SK-N-MC (cell line): ENCODE measurements around the gene SPTB.
"Not testable (repeated sequence)": the region's sequence is repeated elsewhere in the genome, so short reads cannot be mapped to it uniquely, and the experiment has no call there.

Source experiments
- DNase-seq: peaks from one replicate; pipeline ENCODE4 v3.0.0-alpha.2; 2011; ENCODE audit warnings: low read depth, low spot score
- H3K27ac ChIP-seq: fragments of 200-600 bp; sonication (generic); 2 replicates; pipeline ENCODE4 v1.5.1; 2016; ENCODE audit warnings: mixed run types
- H3K36me3 ChIP-seq: fragments of 200-600 bp; sonication (generic); 2 replicates; pipeline ENCODE4 v1.6.1; 2017; ENCODE audit warnings: antibody characterized with exemption, low read length, mixed read lengths; ENCODE audit not compliant: insufficient read depth
- H3K4me3 ChIP-seq: fragments of 200-600 bp; sonication (generic); 2 replicates; pipeline ENCODE4 v1.5.1; 2016
- H3K9ac ChIP-seq: fragments of 200-600 bp; sonication (generic); 2 replicates; pipeline ENCODE4 v1.8.0; 2017; ENCODE audit warnings: mixed run types, mixed read lengths; ENCODE audit not compliant: insufficient read length
- H3K9me3 ChIP-seq: fragments of 200-600 bp; sonication (generic); 2 replicates; pipeline ENCODE4 v1.6.1; 2017; ENCODE audit warnings: low read depth, mild to moderate bottlenecking, antibody characterized with exemption, low read length, moderate library complexity, mixed read lengths
- EZH2 ChIP-seq: fragments of 200-600 bp; sonication (generic); IDR thresholded peaks from one replicate; pipeline ENCODE4 v1.6.1; 2017; ENCODE audit warnings: antibody characterized with exemption
- FOXP2 ChIP-seq: optimal IDR thresholded peaks from 2 replicates; pipeline ENCODE3; 2011; ENCODE audit warnings: mild to moderate bottlenecking, moderate library complexity; ENCODE audit not compliant: insufficient read depth; ENCODE audit errors: extremely low read length, control extremely low read depth
- POLR2AphosphoS5 ChIP-seq: IDR thresholded peaks from 2 replicates; pipeline ENCODE4 v1.6.1; 2012; ENCODE audit warnings: mild to moderate bottlenecking, low read depth, low read length, borderline replicate concordance

SPTB gene

DNA sequence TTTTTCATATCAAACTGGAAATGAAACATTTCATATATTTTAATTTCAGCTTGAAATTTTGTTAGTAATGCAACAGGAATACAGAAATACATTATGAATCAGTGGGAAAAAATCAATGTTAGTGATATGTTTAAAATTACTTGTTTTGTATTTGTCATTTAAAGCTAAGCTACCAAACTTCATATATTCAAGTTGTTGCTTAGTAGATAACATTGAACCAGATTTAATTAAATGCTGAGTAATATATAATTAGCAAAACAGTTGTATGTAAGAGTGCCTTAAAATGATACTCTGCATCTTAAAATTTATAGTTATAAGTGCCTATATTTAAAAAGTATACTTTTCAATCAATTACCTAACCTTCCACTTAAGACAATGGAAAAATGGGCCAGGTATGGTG, 39.5 kb upstream of the SPTB start:
- H3K9me3 ChIP-seq, result no peaks in the 10 kb centered on the region
- H3K4me3 ChIP-seq, result no peak overlapping the region
- no peak overlapping the region for H3K9ac ChIP-seq
- H3K36me3 ChIP-seq, result peaks cover 6% of the 10 kb centered on the region
- no peak overlapping the region for H3K27ac ChIP-seq
- TF ChIP-seq POLR2AphosphoS5, result no peak
- TF ChIP-seq FOXP2, result no peak
- DNase-seq, result no peak

- DNase-seq, result no peak
- no peak overlapping the region for H3K4me3 ChIP-seq
- no peaks in the 10 kb centered on the region for H3K36me3 ChIP-seq
- H3K27ac ChIP-seq, result no peak overlapping the region
- no peaks in the 10 kb centered on the region for H3K9me3 ChIP-seq
- TF ChIP-seq EZH2 (no peak), POLR2AphosphoS5 (no peak), FOXP2 (no peak)
- H3K9ac ChIP-seq, result no peak overlapping the region
Measured at GRCh38 chr14:64918216-64918615, 38.5 kb upstream of the SPTB start.

DNA sequence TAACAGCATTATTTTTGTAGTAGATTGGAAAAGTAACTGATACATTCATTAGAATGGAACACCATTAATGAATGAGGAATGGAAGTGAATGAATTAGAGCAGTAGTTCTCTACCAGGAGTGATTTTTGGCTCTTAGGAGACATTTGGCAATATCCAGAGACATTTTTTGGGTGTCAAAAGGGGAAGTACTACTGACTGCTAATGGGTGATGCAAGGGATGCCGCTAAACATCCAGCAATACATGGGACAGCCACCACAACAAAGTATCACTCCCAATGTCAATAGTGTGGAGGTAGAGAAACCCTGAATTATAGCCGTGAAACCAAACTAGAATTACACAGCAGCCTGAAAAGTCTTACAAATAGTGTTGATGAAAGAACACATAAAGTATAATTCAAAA, 36.1 kb upstream of the SPTB start:
- H3K9me3 ChIP-seq, result no peaks in the 10 kb centered on the region
- no peak overlapping the region for H3K27ac ChIP-seq
- DNase-seq, result no peak
- TF ChIP-seq EZH2 (no peak), POLR2AphosphoS5 (no peak), FOXP2 (no peak)
- H3K4me3 ChIP-seq, result peak overlapping the region; percentile 99
- H3K9ac ChIP-seq, result no peak overlapping the region
- H3K36me3 ChIP-seq, result no peaks in the 10 kb centered on the region

- DNase-seq, result no peak
- Histone ChIP-seq H3K9me3 (no peaks in the 10 kb centered on the region), H3K36me3 (no peaks in the 10 kb centered on the region), H3K9ac (peak overlapping the region; percentile 99), H3K4me3 (peak overlapping the region; percentile 99), H3K27ac (peak overlapping the region; percentile 79; the same call in 1 of the 2 replicates)
- TF ChIP-seq FOXP2, result no peak
- no peak for TF ChIP-seq EZH2
- TF ChIP-seq POLR2AphosphoS5, result no peak
Measured at GRCh38 chr14:64915029-64915424, 35.3 kb upstream of the SPTB start.

GRCh38 chr14:64914237-64915028, 34.7 kb upstream of the SPTB start, which contains the start of gene CHURC1:
Gene CHURC1 (plus strand): TSS chr14:64914455. CDS start chr14:64914496, 41 bp downstream.
- TF ChIP-seq POLR2AphosphoS5 (peak; percentile 94), EZH2 (no peak)
- Histone ChIP-seq H3K27ac (peak within 1 kb of the TSS; percentile 79), H3K9me3 (no peaks in the 10 kb centered on the region), H3K9ac (peak within 1 kb of the TSS; percentile 99), H3K36me3 (no peaks in the 10 kb centered on the region), H3K4me3 (peak within 1 kb of the TSS; percentile 99)
- DNase-seq, result peak; percentile 95

GRCh38 chr14:64913477-64913876, 33.8 kb upstream of the SPTB start:
- H3K36me3 ChIP-seq, H3K9ac ChIP-seq, H3K9me3 ChIP-seq, H3K27ac ChIP-seq, DNase-seq: not testable (repeated sequence)
- peak overlapping the region; percentile 99 for H3K4me3 ChIP-seq

DNA sequence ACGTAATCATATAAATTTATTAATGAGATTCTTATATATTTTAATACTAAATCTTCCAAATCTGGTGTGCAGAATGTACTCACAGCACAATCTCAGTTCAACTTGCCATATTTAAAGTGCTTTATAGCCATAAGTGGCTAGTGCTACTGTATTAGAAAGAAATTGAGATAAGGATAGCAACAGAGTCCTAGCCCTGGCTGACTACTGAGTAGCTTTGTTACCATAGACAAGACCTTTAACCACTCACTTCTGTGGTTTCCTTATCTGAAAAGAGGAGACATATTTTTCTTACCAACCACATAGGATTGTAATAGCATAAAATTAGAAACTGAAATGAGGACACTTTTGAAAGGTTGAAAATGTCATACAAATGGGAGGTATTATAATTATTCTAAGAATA, 32.6 kb upstream of the SPTB start:
- no peak for DNase-seq
- no peaks in the 10 kb centered on the region for H3K36me3 ChIP-seq
- no peak overlapping the region for H3K27ac ChIP-seq

GRCh38 chr14:64910847-64911495, 31.3 kb upstream of the SPTB start:
- H3K4me3 ChIP-seq, result no peak overlapping the region
- TF ChIP-seq FOXP2 (no peak), EZH2 (no peak), POLR2AphosphoS5 (no peak)
- H3K9ac ChIP-seq, result no peak overlapping the region
- no peak for DNase-seq
- H3K36me3 ChIP-seq, result no peaks in the 10 kb centered on the region
- no peak overlapping the region for H3K27ac ChIP-seq
- no peaks in the 10 kb centered on the region for H3K9me3 ChIP-seq

More for the DNA sequence above, 32.6 kb upstream of the SPTB start:
- Histone ChIP-seq H3K9me3 (no peaks in the 10 kb centered on the region), H3K9ac (no peak overlapping the region), H3K4me3 (no peak overlapping the region)
- TF ChIP-seq EZH2 (no peak), FOXP2 (no peak), POLR2AphosphoS5 (no peak)
